GM18508 (cell line): Measurements from ENCODE around the gene SPATA16.

Experiments used
- ATAC-seq: cut with Tn5 transposase; IDR thresholded peaks from one replicate; pipeline ENCODE4 v1.9.1; 2021; ENCODE audit warnings: moderate number of reproducible peaks; ENCODE audit not compliant: insufficient read depth, unreplicated experiment

The SPATA16 gene

GRCh38 chr3:173007079-173007723 lies 133.8 kb downstream of the SPATA16 start:
- ATAC-seq: no peak

- ATAC-seq: no peak
Measured at GRCh38 chr3:173006006-173006405, 135.0 kb downstream of the SPATA16 start.

GRCh38 chr3:173004681-173005080 lies 136.4 kb downstream of the SPATA16 start:
- ATAC-seq: no peak

GRCh38 chr3:173003956-173004355 lies 137.1 kb downstream of the SPATA16 start:
- ATAC-seq: no peak

- no peak for ATAC-seq
Measured at GRCh38 chr3:173003471-173003870, 137.6 kb downstream of the SPATA16 start.

- ATAC-seq: no peak
Measured at GRCh38 chr3:173001622-173002021, 139.4 kb downstream of the SPATA16 start.

- no peak for ATAC-seq
Measured at GRCh38 chr3:173000553-173000952, 140.5 kb downstream of the SPATA16 start.

GRCh38 chr3:172993412-172993811 lies 147.6 kb downstream of the SPATA16 start:
- no peak for ATAC-seq

GRCh38 chr3:172991424-172991996 lies 149.5 kb downstream of the SPATA16 start:
- no peak for ATAC-seq

GRCh38 chr3:172989373-172989772 lies 151.7 kb downstream of the SPATA16 start:
- ATAC-seq: no peak

- ATAC-seq: no peak
Measured at GRCh38 chr3:172987273-172987672, 153.8 kb downstream of the SPATA16 start.

GRCh38 chr3:172984914-172985313 lies 156.1 kb downstream of the SPATA16 start:
- ATAC-seq: no peak

- ATAC-seq: no peak
Measured at GRCh38 chr3:172982736-172983364, 158.2 kb downstream of the SPATA16 start.

GRCh38 chr3:172981407-172981983 lies 159.5 kb downstream of the SPATA16 start:
- ATAC-seq: no peak

GRCh38 chr3:172980849-172981248 lies 160.2 kb downstream of the SPATA16 start:
- ATAC-seq: no peak

- ATAC-seq: no peak
Measured at GRCh38 chr3:172977696-172978095, 163.3 kb downstream of the SPATA16 start.

GRCh38 chr3:172974969-172975368 lies 166.1 kb downstream of the SPATA16 start:
- no peak for ATAC-seq

- no peak for ATAC-seq
Measured at GRCh38 chr3:172973799-172974198, 167.2 kb downstream of the SPATA16 start.

- no peak for ATAC-seq
Measured at GRCh38 chr3:172972717-172973116, 168.3 kb downstream of the SPATA16 start.

- no peak for ATAC-seq
Measured at GRCh38 chr3:172972067-172972466, 169.0 kb downstream of the SPATA16 start.

GRCh38 chr3:172968646-172969045 lies 172.4 kb downstream of the SPATA16 start:
- ATAC-seq: no peak
